KOPT-K1 (cell line): ENCODE data around the gene DENND11.

ENCODE experiments used
- H3K27ac ChIP-seq: fragments of 200-600 bp; sonication (generic); 2 replicates; pipeline ENCODE4 v1.5.1; 2016; ENCODE audit warnings: antibody characterized with exemption, mild to moderate bottlenecking, low read depth, low read length; ENCODE audit not compliant: poor library complexity, severe bottlenecking
- H3K36me3 ChIP-seq: fragments of 200-600 bp; sonication (generic); 2 replicates; pipeline ENCODE4 v1.5.1; 2017; ENCODE audit warnings: antibody characterized with exemption, mild to moderate bottlenecking, low read length, moderate library complexity; ENCODE audit not compliant: insufficient read depth
- H3K9me3 ChIP-seq: fragments of 200-600 bp; sonication (generic); 2 replicates; pipeline ENCODE4 v1.5.1; 2017; ENCODE audit warnings: antibody characterized with exemption, low read length, mild to moderate bottlenecking; ENCODE audit not compliant: insufficient read depth, poor library complexity, severe bottlenecking

Gene DENND11

GRCh38 chr7:141675436-141676215, 26.3 kb downstream of the DENND11 start:
- Histone ChIP-seq H3K9me3 (no peaks in the 10 kb centered on the region), H3K36me3 (no peaks in the 10 kb centered on the region), H3K27ac (no peak overlapping the region)

- Histone ChIP-seq H3K36me3 (no peaks in the 10 kb centered on the region), H3K27ac (no peak overlapping the region), H3K9me3 (no peaks in the 10 kb centered on the region)
These were observed 27.3 kb downstream of the DENND11 start for GRCh38 chr7:141674702-141675101.

GRCh38 chr7:141674171-141674671, 27.7 kb downstream of the DENND11 start:
- H3K27ac ChIP-seq: no peak overlapping the region
- no peaks in the 10 kb centered on the region for H3K9me3 ChIP-seq
- H3K36me3 ChIP-seq: no peaks in the 10 kb centered on the region

GRCh38 chr7:141673346-141673745, 28.6 kb downstream of the DENND11 start:
- Histone ChIP-seq H3K36me3 (no peaks in the 10 kb centered on the region), H3K9me3 (no peaks in the 10 kb centered on the region), H3K27ac (no peak overlapping the region)

- no peaks in the 10 kb centered on the region for H3K9me3 ChIP-seq
- H3K27ac ChIP-seq: no peak overlapping the region
- H3K36me3 ChIP-seq: no peaks in the 10 kb centered on the region
These were observed 30.1 kb downstream of the DENND11 start for GRCh38 chr7:141671705-141672496.

GRCh38 chr7:141668853-141669252, 33.1 kb downstream of the DENND11 start:
- H3K27ac ChIP-seq: no peak overlapping the region
- no peaks in the 10 kb centered on the region for H3K9me3 ChIP-seq
- H3K36me3 ChIP-seq: peaks cover 9% of the 10 kb centered on the region; the same call in 1 of the 2 replicates

- Histone ChIP-seq H3K27ac (no peak overlapping the region), H3K36me3 (peaks cover 16% of the 10 kb centered on the region; the same call in 1 of the 2 replicates), H3K9me3 (no peaks in the 10 kb centered on the region)
These were observed 35.9 kb downstream of the DENND11 start for GRCh38 chr7:141666071-141666470.

- Histone ChIP-seq H3K27ac (no peak overlapping the region), H3K9me3 (no peaks in the 10 kb centered on the region), H3K36me3 (peaks cover 20% of the 10 kb centered on the region; the same call in 1 of the 2 replicates)
These were observed 36.5 kb downstream of the DENND11 start for GRCh38 chr7:141665208-141666035.

- no peak overlapping the region for H3K27ac ChIP-seq
- peaks cover 30% of the 10 kb centered on the region for H3K36me3 ChIP-seq
These were observed 37.5 kb downstream of the DENND11 start for GRCh38 chr7:141664450-141664849.

GRCh38 chr7:141663081-141663849, 38.7 kb downstream of the DENND11 start:
- Histone ChIP-seq H3K36me3 (peaks cover 35% of the 10 kb centered on the region), H3K27ac (no peak overlapping the region), H3K9me3 (no peaks in the 10 kb centered on the region)

More at GRCh38 chr7:141664450-141664849, 37.5 kb downstream of the DENND11 start:
- no peaks in the 10 kb centered on the region for H3K9me3 ChIP-seq

GRCh38 chr7:141660259-141660658, 41.7 kb downstream of the DENND11 start:
- no peaks in the 10 kb centered on the region for H3K9me3 ChIP-seq
- peaks cover 57% of the 10 kb centered on the region for H3K36me3 ChIP-seq
- H3K27ac ChIP-seq: no peak overlapping the region

- H3K9me3 ChIP-seq: no peaks in the 10 kb centered on the region
- H3K27ac ChIP-seq: no peak overlapping the region
- peaks cover 60% of the 10 kb centered on the region for H3K36me3 ChIP-seq
These were observed 42.5 kb downstream of the DENND11 start for GRCh38 chr7:141659501-141659900.

- no peak overlapping the region for H3K27ac ChIP-seq
- H3K36me3 ChIP-seq: peaks cover 76% of the 10 kb centered on the region
- H3K9me3 ChIP-seq: no peaks in the 10 kb centered on the region
These were observed 47.4 kb downstream of the DENND11 start for GRCh38 chr7:141654551-141654950.

GRCh38 chr7:141652691-141653090, 49.3 kb downstream of the DENND11 start:
- H3K9me3 ChIP-seq: no peaks in the 10 kb centered on the region
- no peak overlapping the region for H3K27ac ChIP-seq
- H3K36me3 ChIP-seq: peaks cover 87% of the 10 kb centered on the region
